Measurements from ENCODE around the gene WNT7B.

Gene WNT7B

DNA sequence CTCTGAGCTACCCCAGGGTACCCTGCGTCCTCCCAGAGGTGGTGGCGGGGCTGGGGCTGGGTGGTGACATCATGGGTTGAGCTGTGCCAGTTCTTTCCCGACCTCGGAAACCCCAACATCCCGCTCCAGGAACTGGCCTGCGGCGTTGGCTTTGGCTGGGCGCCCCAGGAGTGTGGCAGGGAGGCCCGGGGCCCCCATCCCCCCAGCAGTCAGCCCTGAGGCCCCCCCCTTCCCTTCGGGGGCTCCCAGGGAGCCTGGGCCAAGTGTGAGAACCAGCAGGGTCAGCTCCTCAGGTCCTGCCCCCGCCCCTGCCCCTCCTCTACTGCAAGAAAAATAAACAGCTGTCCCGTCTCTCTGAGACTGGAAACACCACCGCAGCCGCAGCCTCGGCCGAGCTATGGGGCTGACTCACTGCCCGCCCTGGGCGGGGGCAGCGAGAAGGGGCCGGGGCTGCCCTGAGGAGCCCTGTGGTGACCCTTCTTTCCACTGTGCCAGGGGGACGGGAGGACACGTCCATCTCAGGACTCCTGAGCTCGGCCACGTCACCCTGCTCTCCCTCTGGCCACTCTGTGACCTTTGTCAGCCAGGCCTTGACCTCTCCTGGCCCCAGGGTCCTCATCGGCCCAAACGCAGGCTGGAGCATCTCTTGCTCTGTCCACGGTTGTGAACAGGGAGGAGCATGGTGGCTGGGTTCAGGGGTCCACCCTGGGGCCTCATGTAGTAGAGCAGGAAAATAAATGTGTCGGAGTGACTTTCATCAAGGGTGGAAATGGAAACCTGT is 73.4 kb downstream of the WNT7B start:
- DNase-seq: peak in 1 of 2 donors; percentile 6

DNA sequence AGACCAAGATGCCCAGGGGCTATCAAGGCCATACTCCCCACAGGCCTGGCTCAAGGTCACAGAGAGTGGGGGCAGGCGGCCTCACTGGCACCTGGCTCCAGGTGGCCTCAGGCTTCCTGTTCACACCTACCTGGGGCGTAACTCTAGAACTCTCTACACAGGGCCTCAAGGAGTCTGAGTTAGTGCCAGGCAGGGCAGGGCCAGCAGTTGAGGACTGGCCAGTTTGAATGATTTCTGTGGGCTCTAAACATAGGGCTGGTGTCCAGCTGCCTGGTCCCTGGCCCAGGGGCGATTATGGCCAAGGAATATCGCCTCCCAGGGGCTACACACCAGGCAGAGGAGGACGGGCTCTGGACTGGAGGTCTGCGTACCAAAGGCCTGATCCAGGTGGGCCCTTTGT is 79.2 kb downstream of the WNT7B start:
- DNase-seq: no peak

DNA sequence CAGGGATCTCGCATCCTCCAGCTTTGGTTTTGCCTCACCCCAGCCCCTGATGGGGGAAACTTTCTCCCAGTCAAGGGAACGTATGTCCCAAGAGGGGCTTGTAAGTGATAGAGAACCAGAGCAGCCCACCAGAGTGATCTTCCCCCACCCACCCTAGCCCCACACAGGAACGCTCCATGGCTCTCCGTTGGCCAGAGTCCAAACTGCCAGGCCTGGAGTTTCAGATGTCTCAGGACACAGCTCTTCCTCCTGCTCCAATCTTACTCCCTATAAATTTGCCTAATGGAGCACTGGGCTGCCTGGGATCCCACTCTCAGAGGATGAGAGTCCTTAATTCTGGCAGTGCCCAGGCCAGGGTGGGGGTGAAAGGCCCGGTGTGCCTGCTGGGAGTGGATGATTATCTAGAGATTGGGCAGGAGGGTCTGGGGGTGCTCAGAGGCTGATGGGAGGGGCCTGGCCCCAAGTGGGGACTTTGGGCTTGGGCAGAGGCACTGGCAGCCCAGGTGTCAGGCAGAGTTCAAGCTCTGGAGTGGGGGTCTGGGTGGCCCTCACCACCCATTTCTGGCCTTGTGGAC is 79.9 kb downstream of the WNT7B start:
- no peak for DNase-seq

DNA sequence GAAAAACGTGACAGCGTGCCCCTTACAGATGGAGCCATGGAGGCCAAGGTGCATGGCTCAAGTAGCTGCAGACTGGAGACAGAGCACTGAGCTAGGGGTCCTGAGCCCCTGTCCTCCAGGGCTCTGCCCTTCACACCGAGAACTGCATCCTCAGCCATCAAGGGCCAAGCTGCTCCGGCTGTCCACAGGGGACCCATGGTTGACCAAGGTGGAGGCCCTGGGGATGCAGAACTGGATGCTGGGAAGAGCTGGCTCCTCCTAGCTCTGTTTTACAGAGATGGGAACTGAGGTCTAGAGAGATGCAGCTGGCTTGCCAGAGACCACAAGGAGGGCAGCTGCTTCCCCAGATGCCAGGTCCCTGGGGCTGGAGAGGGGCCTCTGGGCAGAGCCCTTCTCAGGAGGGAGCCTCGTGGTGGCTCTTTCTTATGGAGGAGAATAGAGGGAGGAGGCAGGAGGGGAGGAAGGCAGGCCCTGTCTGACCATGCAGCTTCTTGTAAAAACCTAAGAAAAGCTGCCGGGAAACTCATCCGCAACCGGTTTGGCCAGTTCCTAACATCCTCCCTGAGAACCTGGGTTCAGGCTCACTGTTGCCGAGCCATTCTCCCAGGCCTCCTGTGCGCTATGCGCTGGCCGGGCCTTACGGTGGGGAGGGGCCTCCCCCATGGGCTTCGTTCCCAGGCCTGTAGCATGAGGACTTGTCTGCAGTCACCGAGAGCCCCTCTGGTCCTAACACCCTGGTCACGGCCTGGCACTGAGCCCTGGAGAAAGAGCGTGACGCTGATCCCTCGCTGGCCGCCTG is 80.6 kb downstream of the WNT7B start:
- DNase-seq: no peak

DNA sequence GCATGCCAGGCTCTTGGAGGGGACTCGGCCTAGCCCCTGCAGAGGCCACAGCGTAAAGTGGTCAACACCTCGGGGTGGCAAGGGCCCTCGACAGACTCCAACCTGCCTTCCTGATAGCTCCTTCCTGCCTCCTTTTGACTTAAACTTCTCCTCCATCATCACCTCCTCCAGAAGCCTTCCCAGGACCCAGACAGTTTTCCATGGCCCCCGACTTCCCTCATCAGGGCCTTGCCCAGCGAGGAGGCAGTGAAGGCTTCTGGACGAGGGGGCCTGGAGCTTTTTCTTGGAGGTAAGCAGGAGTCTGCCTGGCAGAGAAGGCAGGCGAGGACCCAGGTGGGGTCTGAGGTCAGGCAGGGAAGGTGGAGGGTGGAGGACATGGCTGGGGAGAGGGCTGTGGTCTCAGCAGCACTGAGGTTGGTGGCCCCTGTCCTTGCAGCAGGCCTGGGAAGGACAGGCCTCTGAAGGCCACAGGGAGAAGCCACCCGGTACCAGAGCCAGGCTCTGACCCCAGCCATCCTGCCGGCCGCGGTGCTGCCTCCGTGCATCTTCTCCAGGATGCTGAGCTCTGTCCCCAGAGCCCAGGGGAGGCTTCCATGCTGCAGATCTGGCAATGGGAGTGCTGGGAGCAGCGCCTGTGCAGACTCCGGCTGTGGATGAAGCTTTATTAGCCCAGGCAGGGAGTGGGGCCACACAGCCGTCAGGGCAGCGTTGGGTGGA is 81.4 kb downstream of the WNT7B start:
- no peak for DNase-seq

DNA sequence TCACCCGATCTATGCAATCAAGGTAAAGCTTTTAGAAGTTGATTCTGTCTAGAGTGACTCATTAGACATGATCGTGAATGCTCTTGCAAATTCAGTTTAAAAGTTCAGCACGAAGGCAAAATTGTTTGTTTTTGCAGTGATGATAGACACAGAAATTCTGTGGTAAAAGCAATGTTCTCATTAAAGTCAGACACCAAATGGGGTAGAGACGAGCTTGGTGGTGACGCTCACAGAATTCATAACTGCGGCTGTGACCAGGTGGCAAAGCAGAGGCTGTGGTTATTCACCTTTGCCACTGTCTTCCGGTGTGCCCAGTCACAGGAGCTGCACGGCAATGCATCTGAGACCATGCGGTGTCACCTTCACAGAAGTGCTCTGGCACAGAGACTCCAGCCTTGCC is 83.4 kb downstream of the WNT7B start:
- no peak for DNase-seq

DNA sequence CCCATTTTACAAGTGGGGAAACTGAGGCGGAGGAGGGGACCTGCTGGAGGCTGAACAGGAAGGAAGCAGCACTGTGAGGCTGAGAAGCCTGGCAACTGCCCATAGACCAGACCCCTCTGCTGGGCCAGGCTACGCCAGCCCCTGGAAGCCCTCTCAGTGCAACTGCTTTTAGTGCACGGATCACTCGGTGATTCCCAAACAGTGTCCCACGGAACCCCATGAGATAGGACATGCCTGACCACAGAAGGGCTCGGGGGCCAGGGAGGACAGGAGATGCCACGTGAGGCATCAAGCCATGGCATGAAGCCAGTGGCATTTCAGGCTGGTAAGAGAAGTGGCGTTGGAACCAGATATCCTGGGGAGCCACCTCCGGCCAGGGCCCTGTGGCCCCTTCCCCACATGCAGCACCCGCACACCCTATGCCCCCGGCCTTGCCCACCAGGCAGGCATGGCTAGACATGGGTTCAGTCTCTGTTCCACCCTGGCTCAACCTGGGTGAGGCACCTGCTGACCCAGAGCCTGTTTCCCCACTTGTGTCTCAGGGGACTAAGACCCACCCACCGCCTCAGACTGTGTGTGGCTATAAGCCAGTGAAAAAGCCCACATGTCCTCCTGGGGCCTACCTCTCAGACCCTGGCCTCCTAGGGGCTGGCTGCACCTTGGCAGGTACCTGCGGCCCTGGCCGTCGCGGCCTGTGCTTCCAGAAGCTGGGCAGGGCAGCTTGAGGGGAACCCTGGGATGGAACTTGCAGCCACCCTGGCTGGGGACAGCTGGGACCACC is 84.1 kb downstream of the WNT7B start:
- DNase-seq: no peak

DNA sequence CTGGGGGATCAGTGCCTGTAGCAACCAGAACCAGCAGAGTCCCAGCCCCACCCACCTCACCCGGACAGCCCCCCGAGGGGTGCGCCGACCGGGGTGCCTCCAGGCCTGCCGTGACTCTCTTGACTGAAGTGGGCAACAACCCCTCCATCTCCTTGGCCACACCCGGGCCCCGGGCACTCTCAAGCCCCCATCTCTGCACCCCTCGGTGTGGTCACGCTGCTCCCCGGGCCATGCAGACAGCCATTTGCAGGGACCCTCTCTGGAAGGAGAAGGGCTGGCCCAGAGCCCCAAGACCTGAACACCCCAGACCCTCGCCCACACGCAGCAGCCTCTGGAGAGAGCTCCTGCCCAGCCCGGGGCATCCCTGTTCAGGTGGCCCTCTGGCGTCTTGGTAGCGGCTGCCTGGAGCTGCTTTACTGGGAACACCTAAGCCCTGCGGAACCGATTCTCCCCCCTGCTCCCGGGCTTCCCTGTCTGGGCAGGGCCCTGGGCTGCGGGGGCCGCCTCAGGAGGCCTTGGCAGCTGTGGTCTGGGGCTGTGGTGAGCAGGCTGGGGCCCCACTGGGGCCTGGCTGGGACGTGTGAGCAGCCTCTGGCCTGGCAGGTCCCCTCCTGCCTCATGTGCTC is 84.9 kb downstream of the WNT7B start:
- no peak for DNase-seq

DNA sequence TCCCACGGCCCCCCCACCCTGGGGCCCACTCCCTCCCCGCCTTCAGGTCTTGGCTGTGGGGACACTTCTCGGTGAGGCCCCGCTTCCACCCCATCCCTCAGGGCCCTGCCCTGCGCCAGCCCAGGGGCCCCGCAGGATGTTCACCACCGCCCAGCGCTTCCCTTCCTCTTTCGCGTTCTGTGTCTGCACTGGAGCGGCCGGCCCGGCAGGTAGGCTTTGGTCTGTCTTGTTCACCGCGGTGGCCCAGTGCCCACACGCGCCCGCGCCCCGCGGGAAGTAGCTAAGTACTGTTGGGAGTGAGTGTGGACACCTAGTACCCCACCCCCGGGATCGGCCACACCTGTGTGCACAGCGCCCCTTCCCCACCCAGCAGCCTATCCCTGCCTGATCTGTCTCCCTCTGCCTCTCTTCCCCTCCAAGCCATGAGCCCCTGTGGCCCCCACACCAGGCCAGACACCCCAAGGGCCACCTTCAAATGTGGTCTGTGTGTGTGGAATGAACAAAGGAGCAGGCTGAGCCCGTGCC is 85.4 kb downstream of the WNT7B start:
- DNase-seq: no peak

DNA sequence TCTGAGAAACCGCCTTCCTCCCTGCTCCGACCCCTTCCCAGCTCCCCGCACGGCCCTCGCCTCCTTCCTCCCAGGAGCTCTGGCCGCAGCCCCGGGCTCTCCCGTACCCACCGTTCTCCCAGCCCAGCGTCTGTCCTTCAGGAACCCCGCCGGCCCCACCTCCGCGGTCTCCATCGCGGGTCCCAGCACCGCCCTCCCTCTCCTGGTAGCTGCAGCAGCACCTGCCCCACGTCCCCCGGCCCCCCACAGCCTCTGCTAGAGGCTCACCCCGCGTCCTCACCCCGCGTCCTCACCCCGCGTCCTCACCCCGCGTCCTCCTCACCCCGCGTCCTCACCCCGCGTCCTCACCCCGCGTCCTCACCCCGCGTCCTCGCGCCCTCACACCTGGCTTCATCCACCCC is 85.9 kb downstream of the WNT7B start:
- no peak for DNase-seq

DNA sequence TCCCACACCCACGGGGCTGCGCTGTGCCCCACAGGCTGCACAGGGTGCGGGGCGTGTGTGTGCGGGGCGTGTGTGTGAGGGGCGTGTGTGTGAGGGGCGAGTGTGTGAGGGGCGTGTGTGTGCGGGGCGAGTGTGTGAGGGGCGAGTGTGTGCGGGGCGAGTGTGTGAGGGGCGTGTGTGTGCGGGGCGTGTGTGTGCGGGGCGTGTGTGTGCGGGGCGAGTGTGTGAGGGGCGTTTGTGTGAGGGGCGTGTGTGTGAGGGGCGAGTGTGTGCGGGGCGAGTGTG is 86.7 kb downstream of the WNT7B start:
- DNase-seq: no peak

DNA sequence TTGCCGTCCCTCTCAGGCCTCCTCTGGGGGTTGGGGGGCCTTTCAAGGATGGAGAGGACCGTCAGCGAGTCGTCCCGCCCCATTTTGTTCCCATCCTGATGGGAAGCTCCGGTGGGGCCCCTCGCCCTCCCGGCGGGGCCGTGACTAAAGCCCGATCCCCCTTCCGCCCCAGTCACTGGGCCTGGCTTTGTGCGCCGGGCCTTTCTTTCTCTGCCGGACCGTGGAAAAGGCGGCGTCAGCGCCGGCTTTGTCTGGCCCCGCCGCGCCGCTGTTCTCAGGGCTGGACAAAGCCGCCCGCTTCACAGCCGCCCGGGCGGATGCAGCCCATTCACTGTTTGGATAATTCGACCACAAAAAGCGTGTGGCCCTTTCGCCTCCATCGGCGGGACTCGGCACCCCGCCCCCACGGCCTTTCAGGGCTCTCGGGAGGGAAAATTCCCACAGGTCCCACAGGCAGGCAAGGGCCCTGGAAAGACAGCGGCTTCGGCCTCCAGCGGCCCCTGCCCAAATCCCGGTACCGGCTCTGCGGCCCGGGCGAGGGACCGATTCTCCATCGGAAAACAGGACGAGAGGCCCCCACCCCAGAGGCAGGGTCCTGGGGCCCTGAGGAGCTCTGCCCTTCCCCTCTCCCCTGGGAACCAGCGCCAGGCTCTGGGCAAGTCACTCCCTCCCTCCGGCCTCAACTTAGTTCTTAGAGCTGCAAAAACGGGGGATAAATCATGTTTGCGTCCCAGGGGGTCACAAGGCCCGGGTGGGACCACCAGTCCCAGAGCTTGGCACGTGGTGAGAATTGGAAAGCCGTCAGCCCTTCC is 87.2 kb downstream of the WNT7B start:
- DNase-seq: no peak

DNA sequence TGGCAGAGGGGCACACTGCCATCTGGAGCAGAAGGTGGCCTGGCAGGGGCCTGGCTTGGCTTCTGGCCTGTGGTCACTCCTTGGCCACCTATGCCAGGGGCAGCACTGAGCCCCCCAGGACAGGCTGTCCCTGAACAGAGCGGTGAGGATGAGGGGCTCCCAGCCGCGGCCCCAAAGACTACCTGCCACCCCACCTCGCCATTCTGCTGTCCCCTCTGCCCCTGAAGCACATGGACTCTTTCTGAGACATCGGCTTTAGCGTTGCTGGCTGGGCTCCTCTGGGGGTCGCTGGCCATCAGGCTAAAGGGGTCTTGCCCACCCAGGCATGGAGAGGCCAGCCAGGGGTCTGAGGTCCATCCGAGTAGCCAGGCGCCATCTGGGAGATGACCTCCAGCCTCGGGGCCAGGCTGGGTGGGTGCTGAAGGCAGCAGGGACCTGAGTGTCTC is 87.8 kb downstream of the WNT7B start:
- no peak for DNase-seq

DNA sequence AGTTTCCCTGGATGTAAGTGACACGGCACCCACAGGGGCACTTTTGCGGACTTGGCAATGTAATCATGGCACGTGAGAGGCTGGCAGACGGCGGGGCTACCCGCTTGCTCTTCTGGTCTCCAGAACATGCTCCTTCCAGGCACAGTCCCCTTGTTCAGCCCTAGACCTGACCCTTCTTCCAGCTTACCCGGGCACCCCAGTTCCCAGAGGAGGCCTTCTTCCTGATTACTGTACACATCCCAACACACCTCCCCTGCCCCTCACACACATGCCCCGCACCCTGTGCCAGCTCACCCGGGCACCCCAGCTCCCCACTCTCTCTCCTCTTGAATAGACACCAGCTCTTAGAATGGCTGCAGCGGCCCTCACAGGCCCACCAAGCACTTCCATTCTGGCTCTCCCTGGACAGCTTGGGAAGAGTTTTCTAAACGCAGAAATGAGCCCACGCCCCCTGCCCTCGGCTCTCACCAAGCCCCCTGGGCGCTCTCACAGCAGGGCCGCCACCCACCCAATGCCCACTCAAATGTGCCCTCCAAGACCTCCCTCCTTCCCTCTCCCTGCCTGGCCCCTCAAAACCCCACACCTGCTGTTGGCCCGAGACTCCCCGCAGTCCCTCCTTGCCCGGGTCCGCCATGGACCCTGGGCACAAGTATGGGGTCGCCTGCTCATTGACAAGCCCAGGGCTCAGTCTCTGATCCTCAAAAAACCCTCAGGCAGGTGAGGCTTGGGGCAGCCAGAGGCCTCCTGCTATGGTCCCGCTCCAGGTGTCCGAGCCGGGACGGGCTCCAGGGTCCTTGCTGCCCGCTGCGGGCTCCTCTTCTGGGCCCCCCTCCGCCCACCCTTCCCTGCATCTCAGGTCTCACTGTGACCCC is 88.5 kb downstream of the WNT7B start:
- no peak for DNase-seq

DNA sequence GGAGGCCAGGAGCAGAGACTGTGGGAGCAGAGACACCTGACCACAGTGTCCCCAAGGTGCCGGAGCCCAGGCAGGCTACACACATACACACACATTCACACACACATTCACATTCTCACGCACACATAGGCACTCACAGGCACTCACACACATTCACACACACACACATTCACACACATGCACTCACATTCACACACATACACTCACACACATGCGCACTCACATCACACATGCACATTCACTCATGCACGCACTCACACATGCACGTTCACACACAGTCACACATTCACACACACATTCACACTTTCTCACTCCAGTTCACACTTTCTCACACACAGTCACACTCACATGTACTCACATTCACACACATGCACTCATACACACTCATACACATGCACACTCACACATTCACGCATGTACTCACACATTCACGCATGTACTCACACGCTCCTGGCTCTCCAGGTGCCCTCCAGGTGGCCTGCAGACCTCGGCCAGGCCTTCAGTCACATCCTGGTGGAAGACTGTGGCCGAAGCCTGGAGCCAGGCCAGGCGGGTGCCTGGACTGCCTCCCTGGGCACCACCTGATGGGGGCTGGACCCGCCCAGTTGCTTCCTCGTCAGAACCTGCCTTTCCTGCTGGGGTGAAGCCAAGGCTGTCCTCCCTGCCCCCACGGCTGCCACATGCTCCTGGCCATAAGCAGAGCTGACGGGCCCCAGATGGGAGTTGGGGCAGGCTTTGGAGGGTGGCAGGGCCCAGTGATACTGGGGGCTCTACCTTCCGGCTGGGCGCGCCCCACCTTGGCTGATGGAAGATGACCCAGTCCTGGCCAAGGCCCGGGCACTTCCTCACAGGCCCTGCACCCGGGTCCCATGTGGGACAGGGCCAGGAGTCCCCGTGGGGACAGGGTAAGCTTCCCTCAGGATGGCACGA is 89.5 kb downstream of the WNT7B start:
- no peak for DNase-seq

DNA sequence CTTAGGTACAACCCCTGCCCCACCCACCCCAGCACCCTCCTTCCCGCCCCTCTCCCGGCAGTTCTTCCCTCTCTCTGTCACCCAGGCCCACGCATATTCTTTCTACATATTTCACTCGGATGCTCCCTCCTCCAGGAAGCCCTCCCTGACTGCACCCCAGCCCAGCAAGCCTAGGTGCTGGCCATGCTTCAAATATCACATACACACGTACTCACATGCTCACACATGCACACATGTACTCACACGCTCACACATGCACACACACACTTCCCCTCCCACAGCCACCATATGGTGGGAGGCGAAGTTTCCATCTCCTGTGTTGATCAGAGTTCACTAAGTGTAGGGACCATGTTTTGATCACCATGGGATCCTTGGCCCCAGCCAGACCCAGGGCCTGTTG is 90.4 kb downstream of the WNT7B start:
- DNase-seq: no peak

DNA sequence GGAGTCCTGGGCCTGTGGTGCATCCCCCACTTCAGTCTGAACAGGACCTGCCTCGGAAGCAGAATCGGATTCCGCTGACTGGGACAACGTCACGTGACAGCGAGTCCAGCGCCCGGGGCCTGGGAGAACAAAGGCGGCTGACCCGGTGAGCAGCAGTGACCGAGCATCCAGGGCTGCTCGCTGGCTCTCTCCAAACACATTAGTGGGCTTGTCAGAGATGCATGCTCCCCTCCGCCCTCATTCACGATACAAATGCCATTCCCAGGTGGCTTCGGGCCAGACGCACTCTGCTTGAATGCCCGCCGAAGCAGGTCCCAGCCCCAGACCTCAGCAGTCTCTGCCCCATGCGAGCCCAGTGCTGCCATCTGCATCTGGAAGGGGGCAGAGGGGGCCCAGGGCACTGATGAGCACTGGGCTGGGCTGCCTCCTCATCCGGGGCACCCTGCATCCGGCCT is 91.0 kb downstream of the WNT7B start:
- no peak for DNase-seq

DNA sequence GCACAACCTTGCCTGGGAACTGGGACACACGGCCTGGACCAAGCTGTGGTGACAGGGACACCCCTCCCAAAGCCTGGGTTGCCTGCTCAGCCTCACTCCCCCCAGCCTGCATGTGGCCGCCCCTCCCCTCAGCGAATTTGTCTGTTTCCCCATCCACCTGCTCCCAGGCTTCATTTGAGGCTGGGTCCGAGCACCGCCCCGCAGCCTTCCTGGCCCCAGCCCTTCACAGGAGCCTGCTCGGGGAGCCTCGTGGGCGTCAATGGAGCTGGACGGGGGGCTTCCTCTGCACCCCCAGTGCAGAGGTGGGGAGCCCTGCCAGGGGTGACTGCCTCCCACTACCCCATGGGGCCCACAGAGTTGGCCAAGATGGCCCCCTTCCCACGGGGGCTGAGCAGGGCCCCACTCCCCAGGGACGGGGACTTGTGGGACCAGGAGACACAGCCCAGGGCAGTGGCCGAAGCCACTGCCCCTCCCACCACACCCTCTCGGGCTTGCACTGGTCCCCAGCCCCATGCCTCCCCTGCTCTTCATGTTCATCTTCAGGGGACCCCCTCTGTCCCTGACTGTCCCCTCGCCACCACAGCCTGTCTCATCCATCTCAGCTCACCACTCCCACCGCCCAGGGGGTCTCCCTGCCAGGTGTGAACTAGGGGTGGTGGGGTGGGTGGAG is 91.7 kb downstream of the WNT7B start:
- no peak for DNase-seq

Data from stimulated activated CD4-positive, alpha-beta T cell treated with anti-CD3 and anti-CD28 coated beads, Interleukin-2, amount 100 ng/mL, for 24 hours (primary cell).